Ascending aorta (tissue), 2 donors: ENCODE measurements around the gene SNX30. TPM values are rescaled to one million over a fixed set of nuclear protein-coding genes. Genes with fewer than 3 reads are reported as not detected.

Source experiments
- DNase-seq, 2 donors: peaks; one replicate each; pipeline ENCODE4 v3.0.0-alpha.2; 2019; ENCODE audit warnings: low spot score in 2 of 2
- H3K27ac ChIP-seq, 2 donors: fragments of 200-600 bp; sonication (generic); one replicate each; pipeline ENCODE4 v1.5.1; 2016 to 2017; ENCODE audit warnings: mild to moderate bottlenecking in 1 of 2
- H3K27me3 ChIP-seq: fragments of 200-600 bp; sonication (generic); one replicate; pipeline ENCODE4 v1.5.1; 2017
- H3K36me3 ChIP-seq, 2 donors: fragments of 200-600 bp; sonication (generic); one replicate each; pipeline ENCODE4 v1.5.1; 2016
- H3K4me1 ChIP-seq, 2 donors: fragments of 200-600 bp; sonication (generic); one replicate each; pipeline ENCODE4 v1.5.1; 2016 to 2017; ENCODE audit warnings: mild to moderate bottlenecking in 1 of 2
- H3K4me3 ChIP-seq, 2 donors: fragments of 200-600 bp; sonication (generic); one replicate each; pipeline ENCODE4 v1.5.1; 2016 to 2017; ENCODE audit warnings: mild to moderate bottlenecking in 1 of 2
- H3K9me3 ChIP-seq, 2 donors: fragments of 200-600 bp; sonication (generic); one replicate each; pipeline ENCODE4 v1.5.1; 2016
- intact Hi-C: fragments of 100-400 bp; cut with DNase I; formaldehyde crosslinking; loops from one replicate; pipeline ENCODE4 v1.15.1; 2023
- total RNA-seq: library from RNA; depleted of rRNA; stranded (reverse); fragments of >200 nt; gene quantifications from one replicate; pipeline ENCODE4 v1.1.0, GENCODE V29; 2016
- TF ChIP-seq, protein P1 (sequence below), 3 experiments: fragments of 200-600 bp in 2 of 3; fragments of 450-650 bp in 1 of 3; sonication (generic) in 2 of 3; IDR thresholded peaks; one replicate each; pipeline ENCODE4 v1.5.1; 2016 to 2019; ENCODE audit warnings: antibody characterized with exemption in 3 of 3, mild to moderate bottlenecking in 1 of 3, moderate library complexity in 1 of 3

Gene SNX30
- total RNA-seq, 1 donor from 2014 or later: 4.7 TPM

DNA sequence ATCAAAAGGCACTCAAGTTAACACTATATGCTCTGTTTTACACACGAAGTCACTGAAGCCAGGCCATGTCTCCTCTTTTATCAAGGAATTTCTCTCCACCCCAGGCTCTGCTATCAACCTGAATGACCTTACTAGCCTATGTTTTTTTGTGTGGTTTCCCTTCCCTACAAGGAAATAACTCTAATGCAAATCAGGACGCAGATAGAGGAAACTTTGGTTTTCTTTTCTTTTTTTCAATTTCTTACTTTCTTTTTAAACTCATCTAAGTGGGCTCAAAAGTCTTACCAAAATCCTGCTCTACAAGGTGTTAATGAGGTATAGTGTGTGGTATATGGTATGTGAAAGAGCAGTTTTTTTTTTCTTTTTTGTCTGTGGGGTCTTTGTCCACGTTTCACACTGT lies 145.6 kb downstream of the SNX30 start:
- no peaks in the 10 kb centered on the region for H3K9me3 ChIP-seq
- no peak for DNase-seq
- no peaks in the 10 kb centered on the region for H3K27me3 ChIP-seq
- no peak overlapping the region for H3K4me3 ChIP-seq
- no peaks in the 10 kb centered on the region for H3K4me1 ChIP-seq
- no peak overlapping the region for H3K27ac ChIP-seq
- intact Hi-C loops: no loop called here
- H3K36me3 ChIP-seq: no peaks in the 10 kb centered on the region
- TF ChIP-seq, protein P1, sequence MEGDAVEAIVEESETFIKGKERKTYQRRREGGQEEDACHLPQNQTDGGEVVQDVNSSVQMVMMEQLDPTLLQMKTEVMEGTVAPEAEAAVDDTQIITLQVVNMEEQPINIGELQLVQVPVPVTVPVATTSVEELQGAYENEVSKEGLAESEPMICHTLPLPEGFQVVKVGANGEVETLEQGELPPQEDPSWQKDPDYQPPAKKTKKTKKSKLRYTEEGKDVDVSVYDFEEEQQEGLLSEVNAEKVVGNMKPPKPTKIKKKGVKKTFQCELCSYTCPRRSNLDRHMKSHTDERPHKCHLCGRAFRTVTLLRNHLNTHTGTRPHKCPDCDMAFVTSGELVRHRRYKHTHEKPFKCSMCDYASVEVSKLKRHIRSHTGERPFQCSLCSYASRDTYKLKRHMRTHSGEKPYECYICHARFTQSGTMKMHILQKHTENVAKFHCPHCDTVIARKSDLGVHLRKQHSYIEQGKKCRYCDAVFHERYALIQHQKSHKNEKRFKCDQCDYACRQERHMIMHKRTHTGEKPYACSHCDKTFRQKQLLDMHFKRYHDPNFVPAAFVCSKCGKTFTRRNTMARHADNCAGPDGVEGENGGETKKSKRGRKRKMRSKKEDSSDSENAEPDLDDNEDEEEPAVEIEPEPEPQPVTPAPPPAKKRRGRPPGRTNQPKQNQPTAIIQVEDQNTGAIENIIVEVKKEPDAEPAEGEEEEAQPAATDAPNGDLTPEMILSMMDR (IDR thresholded peaks at IDR 0.05): no peak

DNA sequence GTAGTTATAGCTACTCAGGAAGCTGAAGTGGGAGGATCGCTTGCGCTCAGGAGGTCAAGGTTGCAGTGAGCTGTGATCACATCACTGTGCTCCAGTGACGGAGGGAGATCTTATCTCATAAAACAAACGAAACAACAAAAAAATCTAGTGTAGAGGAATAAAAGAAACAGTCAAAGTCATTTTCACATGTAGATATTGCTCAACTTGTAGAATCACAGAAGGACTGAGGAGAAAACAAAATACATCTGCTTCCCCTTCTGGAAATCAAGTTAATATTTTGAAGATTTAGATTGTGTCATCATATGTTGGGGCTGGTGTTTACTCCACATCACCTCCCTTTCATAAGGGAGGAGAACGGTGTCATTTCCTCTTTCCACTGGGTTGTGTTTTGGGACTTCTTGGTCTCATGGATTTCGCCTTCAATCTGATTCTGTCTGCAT lies 148.3 kb downstream of the SNX30 start:
- Histone ChIP-seq H3K36me3 (no peaks in the 10 kb centered on the region), H3K9me3 (no peaks in the 10 kb centered on the region), H3K4me1 (no peaks in the 10 kb centered on the region), H3K27ac (no peak overlapping the region), H3K27me3 (no peaks in the 10 kb centered on the region), H3K4me3 (no peak overlapping the region)
- DNase-seq: no peak
- intact Hi-C loops: no loop called here
- TF ChIP-seq, protein P1 (IDR thresholded peaks at IDR 0.05): no peak

DNA sequence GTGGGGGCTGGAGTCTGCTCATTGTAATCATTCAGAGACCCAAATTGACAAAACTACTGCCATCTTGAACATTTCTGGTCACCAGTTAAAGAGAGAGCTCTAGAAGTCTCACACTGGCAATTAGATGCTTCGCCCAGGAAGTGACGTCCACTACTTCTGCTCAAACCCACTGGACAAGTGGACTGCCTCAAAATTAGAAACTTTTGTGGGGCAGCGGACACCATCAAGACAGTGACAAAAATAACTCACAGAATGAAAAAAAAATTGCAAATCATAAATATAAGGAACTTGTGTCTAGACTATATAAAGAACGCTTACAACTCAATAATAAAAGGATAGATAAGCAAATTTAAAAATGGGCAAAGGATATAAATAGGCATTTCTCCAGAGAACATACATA lies 149.9 kb downstream of the SNX30 start:
- no peak for DNase-seq
- TF ChIP-seq, protein P1 (IDR thresholded peaks at IDR 0.05): no peak
- intact Hi-C loops: loop anchor here (5.0 kb wide), 1 partner anchor 58 kb away; no protein-coding TSS in a partner anchor

DNA sequence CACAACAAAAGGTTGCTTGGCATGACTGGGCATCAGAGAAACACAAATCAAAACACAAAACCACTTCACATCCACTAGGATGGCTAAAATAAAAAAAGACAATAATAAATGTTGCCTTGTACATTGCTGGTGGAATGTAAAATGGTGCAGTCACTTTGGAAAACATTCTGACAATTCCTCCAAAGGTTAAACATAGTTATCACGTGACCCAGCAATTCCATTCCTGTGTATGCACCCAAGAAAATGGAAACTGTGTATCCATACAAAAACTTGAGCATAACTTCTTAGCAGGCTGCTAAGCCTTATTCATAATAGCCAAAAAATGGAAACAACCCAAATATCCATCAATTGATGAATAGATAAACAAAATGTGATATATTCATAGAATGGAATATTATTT lies 150.3 kb downstream of the SNX30 start:
- no peaks in the 10 kb centered on the region for H3K4me1 ChIP-seq
- no peaks in the 10 kb centered on the region for H3K27me3 ChIP-seq
- DNase-seq: no peak
- H3K9me3 ChIP-seq: no peaks in the 10 kb centered on the region
- no peaks in the 10 kb centered on the region for H3K36me3 ChIP-seq
- TF ChIP-seq, protein P1 (IDR thresholded peaks at IDR 0.05): no peak
- intact Hi-C loops: loop anchor here (5.0 kb wide), 1 partner anchor 59 kb away; no protein-coding TSS in a partner anchor
- H3K27ac ChIP-seq: no peak overlapping the region
- no peak overlapping the region for H3K4me3 ChIP-seq

More for the DNA sequence above, 149.9 kb downstream of the SNX30 start:
- Histone ChIP-seq H3K4me1 (no peaks in the 10 kb centered on the region), H3K27ac (no peak overlapping the region), H3K27me3 (no peaks in the 10 kb centered on the region), H3K4me3 (no peak overlapping the region), H3K9me3 (no peaks in the 10 kb centered on the region), H3K36me3 (no peaks in the 10 kb centered on the region)

DNA sequence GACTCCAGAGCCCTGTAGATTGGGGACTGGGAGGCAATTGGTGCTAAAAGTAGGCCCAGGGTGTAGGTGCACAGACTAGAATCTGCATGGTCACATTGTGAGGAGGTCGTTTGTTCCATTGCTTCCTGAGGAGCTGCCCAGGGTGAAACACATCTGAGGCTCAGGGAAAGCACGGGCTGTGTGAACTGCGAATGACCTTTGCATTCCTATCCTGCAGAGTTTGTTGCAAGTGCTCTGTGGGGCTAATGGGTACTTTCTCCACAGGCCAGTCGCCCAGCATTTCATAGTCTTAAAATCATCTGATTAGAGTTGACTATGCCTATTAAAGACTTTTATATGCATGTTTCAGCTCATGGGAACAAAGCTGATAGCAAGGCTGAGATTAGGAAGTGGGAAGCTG lies 154.5 kb downstream of the SNX30 start:
- intact Hi-C loops: no loop called here
- H3K4me1 ChIP-seq: no peaks in the 10 kb centered on the region
- no peak overlapping the region for H3K27ac ChIP-seq
- no peaks in the 10 kb centered on the region for H3K36me3 ChIP-seq
- no peaks in the 10 kb centered on the region for H3K27me3 ChIP-seq
- H3K9me3 ChIP-seq: no peaks in the 10 kb centered on the region
- H3K4me3 ChIP-seq: no peak overlapping the region
- no peak for DNase-seq
- TF ChIP-seq, protein P1 (IDR thresholded peaks at IDR 0.05): no peak

DNA sequence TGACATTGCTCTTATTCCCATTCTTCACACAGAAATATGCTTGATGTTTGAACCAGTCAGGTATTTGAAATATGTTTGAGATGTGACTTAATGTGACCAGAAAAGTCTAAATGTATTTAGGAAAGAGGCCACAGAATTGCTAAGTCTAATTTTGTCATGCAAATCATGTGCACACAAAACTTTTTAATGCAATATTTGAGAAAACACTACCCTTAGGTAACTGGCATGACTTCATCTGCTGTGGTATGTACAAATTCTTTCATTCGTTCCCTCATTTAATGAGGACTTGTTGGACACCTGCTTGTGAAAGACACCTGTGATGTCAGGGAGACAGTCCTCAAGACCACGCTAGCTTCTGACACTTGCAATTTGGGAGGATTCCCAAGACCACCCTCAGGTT lies 161.2 kb downstream of the SNX30 start:
- no peaks in the 10 kb centered on the region for H3K4me1 ChIP-seq
- no peak overlapping the region for H3K4me3 ChIP-seq
- H3K27ac ChIP-seq: no peak overlapping the region
- H3K9me3 ChIP-seq: no peaks in the 10 kb centered on the region
- no peaks in the 10 kb centered on the region for H3K27me3 ChIP-seq
- DNase-seq: no peak
- TF ChIP-seq, protein P1 (IDR thresholded peaks at IDR 0.05): no peak
- H3K36me3 ChIP-seq: no peaks in the 10 kb centered on the region
- intact Hi-C loops: no loop called here
